ENCODE data around the gene TMEM132A. TPM values are rescaled to one million over a fixed set of nuclear protein-coding genes. Genes with fewer than 3 reads are reported as not detected.

TMEM132A gene
- total RNA-seq, 1 donor from 2014 or later: 5.9 TPM

DNA sequence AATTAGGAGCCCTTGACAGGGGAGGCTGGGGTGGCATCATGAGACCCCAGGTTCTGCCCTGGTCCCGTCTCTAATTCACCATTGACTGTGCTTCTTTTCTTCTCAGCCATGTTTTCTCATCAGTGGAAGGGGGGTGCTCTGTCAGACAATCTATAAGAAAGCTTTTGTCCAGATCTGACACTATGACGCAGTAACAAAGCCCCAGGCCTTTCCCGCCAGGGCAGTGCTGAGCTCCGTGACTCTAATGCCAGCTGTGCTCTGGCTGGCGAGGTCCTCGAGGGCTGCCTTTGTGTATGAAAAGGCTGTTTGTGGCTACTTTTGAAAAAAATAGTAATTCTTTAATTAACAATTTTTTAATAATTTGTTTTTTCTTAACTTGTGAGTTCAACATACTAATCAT lies 50.5 kb downstream of the TMEM132A start:
- no peak for ATAC-seq
- DNase-seq: no peak
- intact Hi-C loops (cut with micrococcal nuclease): no loop called here

DNA sequence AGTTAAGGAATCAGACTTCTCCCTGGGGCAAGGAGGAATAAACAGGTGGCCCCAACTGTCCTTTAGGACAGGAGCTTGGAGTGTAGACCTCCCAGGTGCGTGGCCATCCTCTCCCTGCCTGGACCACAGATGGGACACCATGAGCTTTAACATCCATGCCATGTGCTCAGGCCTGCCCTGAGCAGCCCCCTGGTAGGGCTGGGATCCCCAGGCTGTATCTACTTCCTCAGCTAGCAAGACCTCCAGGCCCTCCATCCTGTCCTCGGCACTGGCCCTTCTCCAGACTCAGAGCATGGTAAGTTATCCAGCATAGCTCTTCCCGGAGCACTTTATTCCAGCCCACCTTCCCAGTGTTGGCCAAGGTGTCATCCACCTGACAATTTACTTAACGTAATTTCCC lies 53.0 kb downstream of the TMEM132A start:
- ATAC-seq (no peak), DNase-seq (no peak)
- intact Hi-C loops (cut with micrococcal nuclease): no loop called here

DNA sequence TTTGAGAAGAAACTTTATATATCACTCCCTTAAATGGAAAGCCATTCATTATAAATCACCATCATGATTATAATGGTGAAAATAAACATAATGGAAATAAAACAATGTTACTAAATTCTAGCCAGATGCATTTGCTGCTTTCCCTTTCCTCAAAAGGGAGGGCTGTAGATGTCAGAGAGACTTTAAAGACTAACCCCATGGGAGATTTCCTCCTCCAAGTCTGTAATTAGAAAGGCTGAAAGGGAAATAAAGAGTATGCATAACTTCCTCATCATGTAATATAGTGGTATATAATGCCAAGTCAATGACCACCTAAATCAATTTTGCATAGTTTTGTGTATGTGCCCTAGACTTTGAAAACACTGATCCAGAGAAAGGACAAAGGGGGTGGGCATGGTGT lies 53.6 kb downstream of the TMEM132A start:
- ATAC-seq: no peak
- DNase-seq: no peak
- intact Hi-C loops (cut with micrococcal nuclease): no loop called here

- no peak for ATAC-seq
- no peak for DNase-seq
- intact Hi-C loops (cut with micrococcal nuclease): no loop called here
Measured at GRCh38 chr11:60978546-60979380, 54.5 kb downstream of the TMEM132A start.

DNA sequence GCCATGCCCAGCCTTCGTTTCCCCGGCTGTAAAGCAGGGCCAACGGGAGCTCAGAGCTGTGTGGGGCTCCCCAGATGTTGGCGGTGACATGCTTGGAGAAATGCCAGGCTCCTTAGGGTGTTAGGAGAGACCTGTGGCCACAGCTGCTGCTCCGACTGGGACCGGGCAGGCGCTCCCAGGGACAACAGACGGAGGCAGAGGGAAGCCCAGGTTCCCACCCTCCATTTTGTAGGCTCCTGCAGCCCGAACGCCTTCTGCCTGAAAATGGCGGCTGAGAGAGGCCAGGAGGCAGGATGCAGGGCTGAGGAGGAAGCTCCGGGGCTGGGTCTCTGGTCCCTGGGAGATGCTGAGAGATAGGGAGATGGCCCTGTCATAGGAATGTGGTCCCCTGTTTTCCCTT lies 57.3 kb downstream of the TMEM132A start:
- intact Hi-C loops (cut with micrococcal nuclease): no loop called here
- ATAC-seq (no peak), DNase-seq (no peak)

GRCh38 chr11:60982184-60982583 lies 57.9 kb downstream of the TMEM132A start:
- DNase-seq (no peak), ATAC-seq (no peak)
- intact Hi-C loops (cut with micrococcal nuclease): no loop called here

GRCh38 chr11:60984149-60984548 lies 59.9 kb downstream of the TMEM132A start:
- DNase-seq: no peak
- no peak for ATAC-seq
- intact Hi-C loops (cut with micrococcal nuclease): no loop called here

DNA sequence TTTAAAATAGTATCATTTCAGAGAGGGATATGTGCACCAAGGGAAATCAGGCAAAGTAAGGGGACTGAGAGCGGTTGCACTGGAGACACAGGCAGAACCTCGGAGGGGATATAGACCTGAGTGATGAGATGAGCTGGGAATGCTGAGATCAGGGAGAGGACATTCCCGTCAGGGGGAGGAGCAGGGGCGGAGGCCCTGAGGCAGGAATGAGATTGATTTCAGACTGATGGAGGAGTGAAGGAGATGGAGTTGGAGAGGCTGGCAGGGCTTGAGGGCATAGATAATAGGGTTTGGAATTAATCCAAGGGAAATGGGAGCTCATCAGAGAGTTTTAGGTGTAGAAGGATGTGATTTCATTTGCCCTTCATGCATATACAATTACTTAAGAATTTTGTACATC lies 60.4 kb downstream of the TMEM132A start:
- no peak for ATAC-seq
- DNase-seq: no peak
- intact Hi-C loops (cut with micrococcal nuclease): no loop called here

- ATAC-seq (no peak), DNase-seq (no peak)
- intact Hi-C loops (cut with micrococcal nuclease): no loop called here
Measured at GRCh38 chr11:60985501-60985900, 61.2 kb downstream of the TMEM132A start.

GRCh38 chr11:60985991-60986915 lies 62.0 kb downstream of the TMEM132A start:
- ATAC-seq: no peak
- intact Hi-C loops (cut with micrococcal nuclease): no loop called here
- DNase-seq: no peak

Other genes starting within 250 kb of the TMEM132A start
- gene MS4A8, start 224.8 kb upstream of the TMEM132A start, total RNA-seq: not detected
- not detected for gene MS4A18, start 199.7 kb upstream of the TMEM132A start, total RNA-seq
- not detected for gene MS4A15, start 167.6 kb upstream of the TMEM132A start, total RNA-seq
- gene MS4A10, start 139.1 kb upstream of the TMEM132A start, total RNA-seq: not detected
- gene CCDC86, start 82.3 kb upstream of the TMEM132A start, total RNA-seq: 9.7 TPM
- gene PTGDR2, start 68.5 kb upstream of the TMEM132A start, total RNA-seq: 3.1 TPM
- gene ZP1, start 56.9 kb upstream of the TMEM132A start, total RNA-seq: not detected
- gene PRPF19, start 17.9 kb upstream of the TMEM132A start, total RNA-seq: 41.5 TPM
- gene TMEM109, start 10.3 kb upstream of the TMEM132A start, total RNA-seq: 97.0 TPM
- gene SLC15A3, start 27.7 kb downstream of the TMEM132A start, total RNA-seq: 16.8 TPM
- gene CD6, start 47.2 kb downstream of the TMEM132A start, total RNA-seq: 0.20 TPM
- gene CD5, start 178.0 kb downstream of the TMEM132A start, total RNA-seq: 0.07 TPM
- 15.8 TPM for gene VPS37C, start 237.0 kb downstream of the TMEM132A start, total RNA-seq